SK-N-SH (cell line): ENCODE data around the gene SETBP1.

ENCODE experiments used
- CHD2 ChIP-seq: fragments of 150-350 bp; IDR thresholded peaks from 2 replicates; pipeline ENCODE4 v1.6.1; 2018; ENCODE audit warnings: low read length; ENCODE audit not compliant: partially characterized antibody
- CTCF ChIP-seq: fragments of 200-600 bp; sonication (generic); IDR thresholded peaks from 2 replicates; pipeline ENCODE4 v1.6.1; 2017; ENCODE audit warnings: antibody characterized with exemption, mild to moderate bottlenecking, moderate library complexity
- EP300 ChIP-seq, 2 experiments: IDR thresholded peaks; 2 replicates each; pipeline versions ENCODE4 v1.4.0 to v1.6.1; 2012; ENCODE audit warnings: borderline replicate concordance in 1 of 2, low read depth in 1 of 2, low read length in 1 of 2
- EZH2phosphoT487 ChIP-seq: fragments of 200-600 bp; sonication (generic); IDR thresholded peaks from 2 replicates; pipeline ENCODE4 v1.6.1; 2017; ENCODE audit warnings: low read depth, mixed run types, mild to moderate bottlenecking, antibody characterized with exemption, moderate library complexity, borderline replicate concordance
- FOSL2 ChIP-seq: IDR thresholded peaks from 2 replicates; pipeline ENCODE4 v1.4.0; 2012; ENCODE audit warnings: low read depth, mild to moderate bottlenecking, moderate library complexity, borderline replicate concordance
- JUND ChIP-seq: IDR thresholded peaks from 2 replicates; pipeline ENCODE4 v1.4.0; 2012
- MAX ChIP-seq: IDR thresholded peaks from 2 replicates; pipeline ENCODE4 v1.4.0; 2012; ENCODE audit warnings: low read depth
- PBX3 ChIP-seq: IDR thresholded peaks from 2 replicates; pipeline ENCODE4; 2012
- POLR2AphosphoS5 ChIP-seq: IDR thresholded peaks from 2 replicates; pipeline ENCODE4 v1.6.1; 2012; ENCODE audit warnings: low read depth, low read length
- RAD21 ChIP-seq: IDR thresholded peaks from 2 replicates; pipeline ENCODE4 v1.6.1; 2012; ENCODE audit warnings: mild to moderate bottlenecking, low read length
- TCF12 ChIP-seq: IDR thresholded peaks from 2 replicates; pipeline ENCODE4 v1.4.0; 2012

- no peak for TF ChIP-seq JUND
- no peak for TF ChIP-seq FOSL2
- no peak for TF ChIP-seq CTCF
- no peak for TF ChIP-seq MAX
- TF ChIP-seq RAD21 = no peak
- no peak for TF ChIP-seq TCF12
- no peak for TF ChIP-seq EZH2phosphoT487
- no peak for TF ChIP-seq POLR2AphosphoS5
- no peak for TF ChIP-seq CHD2
- TF ChIP-seq EP300 (IDR thresholded peaks at IDR 0.05; ENCODE audit: borderline replicate concordance in 1 of 2, low read depth in 1 of 2, low read length in 1 of 2) = no peak
- TF ChIP-seq PBX3 = no peak
Measured at GRCh38 chr18:44765456-44765855, 84.8 kb downstream of the SETBP1 start.
